Stimulated activated CD8-positive, alpha-beta memory T cell treated with anti-CD3 and anti-CD28 coated beads, Interleukin-2, amount 100 ng/mL, for 48 hours (primary cell): Measurements from ENCODE around the gene BICRAL.
A peak's percentile ranks its signal among the peaks of the same experiment; 100 is the strongest.
"Not testable (repeated sequence)": the region's sequence is repeated elsewhere in the genome, so short reads cannot be mapped to it uniquely, and the experiment has no call there.

Source experiments
- DNase-seq, 2 donors: peaks; one replicate each; pipeline ENCODE4 v3.0.0-alpha.2; 2020; ENCODE audit warnings: low read depth in 2 of 2

BICRAL gene

GRCh38 chr6:42834056-42834455 lies 52.2 kb downstream of the BICRAL start:
- DNase-seq = no peak

- no peak for DNase-seq
Measured at GRCh38 chr6:42841844-42842584, 60.2 kb downstream of the BICRAL start.

GRCh38 chr6:42845327-42845694 lies 63.5 kb downstream of the BICRAL start:
- DNase-seq = no peak

GRCh38 chr6:42846505-42846904 lies 64.7 kb downstream of the BICRAL start:
- DNase-seq = no peak

GRCh38 chr6:42848700-42849099 lies 66.8 kb downstream of the BICRAL start:
- DNase-seq = no peak

GRCh38 chr6:42851599-42851998 lies 69.7 kb downstream of the BICRAL start:
- no peak for DNase-seq

- no peak for DNase-seq
Measured at GRCh38 chr6:42860036-42860435, 78.2 kb downstream of the BICRAL start.

- no peak for DNase-seq
Measured at GRCh38 chr6:42860481-42860880, 78.6 kb downstream of the BICRAL start.

- DNase-seq = no peak
Measured at GRCh38 chr6:42864602-42865001, 82.8 kb downstream of the BICRAL start.

- DNase-seq = no peak
Measured at GRCh38 chr6:42870145-42870936, 88.5 kb downstream of the BICRAL start.

- no peak for DNase-seq
Measured at GRCh38 chr6:42871711-42872110, 89.9 kb downstream of the BICRAL start.

GRCh38 chr6:42873313-42873712 lies 91.5 kb downstream of the BICRAL start:
- DNase-seq = no peak

GRCh38 chr6:42877695-42878094 lies 95.8 kb downstream of the BICRAL start:
- DNase-seq = no peak

GRCh38 chr6:42879372-42880239 lies 97.8 kb downstream of the BICRAL start, which contains the start of gene RPL7L1:
RPL7L1 (plus strand) TSS chr6:42879616; CDS start chr6:42879911, 295 bp downstream.
- DNase-seq = peak; percentile 53 to 63

GRCh38 chr6:42880240-42880817 lies 98.5 kb downstream of the BICRAL start:
- not testable (repeated sequence) for DNase-seq

GRCh38 chr6:42880871-42881270 lies 99.0 kb downstream of the BICRAL start:
- not testable (repeated sequence) for DNase-seq

GRCh38 chr6:42885702-42886101 lies 103.8 kb downstream of the BICRAL start:
- DNase-seq = no peak

GRCh38 chr6:42888201-42888600 lies 106.3 kb downstream of the BICRAL start:
- not testable (repeated sequence) for DNase-seq

GRCh38 chr6:42889815-42890214 lies 108.0 kb downstream of the BICRAL start:
- no peak for DNase-seq

GRCh38 chr6:42890311-42891198 lies 108.7 kb downstream of the BICRAL start:
- peak; percentile 82 to 86 for DNase-seq
